AG04449 (cell line): Measurements from ENCODE around the gene CCDC60.

Experiments used
- CTCF ChIA-PET: fragments of 350-600 bp; formaldehyde crosslinking; extraction: SDS; loops from one replicate; lab custom pipeline; 2021; ENCODE audit warnings: antibody characterized with exemption; lab: Yijun Ruan, JAX
- POLR2A ChIA-PET: fragments of 400-600, 350-600 bp; formaldehyde crosslinking; extraction: SDS; loops from one replicate; lab custom pipeline; 2020; ENCODE audit warnings: antibody characterized with exemption, inconsistent platforms; lab: Yijun Ruan, JAX
- DNase-seq: peaks from one replicate; pipeline ENCODE4 v3.0.0-alpha.2; 2010; ENCODE audit warnings: low read depth, low spot score
- H3K4me3 ChIP-seq: 2 replicates; pipeline ENCODE4 v1.5.1; 2011; ENCODE audit warnings: low read depth, mild to moderate bottlenecking, control low read depth, low read length
- CTCF ChIP-seq: IDR thresholded peaks from one replicate; pipeline ENCODE4 v1.5.1; 2011; ENCODE audit warnings: mild to moderate bottlenecking, moderate library complexity, low read length, control low read depth, inconsistent platforms; ENCODE audit not compliant: insufficient read depth; ENCODE audit errors: missing control alignments

CCDC60 gene

GRCh38 chr12:119398190-119398589 lies 63.7 kb downstream of the CCDC60 start:
- ChIA-PET CTCF (no interaction called here), POLR2A (no interaction called here)
- no peak overlapping the region for H3K4me3 ChIP-seq
- no peak for TF ChIP-seq CTCF
- DNase-seq, result no peak

GRCh38 chr12:119399301-119399700 lies 64.8 kb downstream of the CCDC60 start:
- DNase-seq, result no peak
- ChIA-PET CTCF (no interaction called here), POLR2A (interaction anchor here (0.7 kb wide), 1 partner anchor 276 kb away, joined by 3 read pairs; no protein-coding TSS in a partner anchor)
- H3K4me3 ChIP-seq, result no peak overlapping the region
- TF ChIP-seq CTCF, result no peak

- DNase-seq, result no peak
- CTCF ChIA-PET, result no interaction called here
Measured at GRCh38 chr12:119406308-119406707, 71.8 kb downstream of the CCDC60 start.

GRCh38 chr12:119406811-119407210 lies 72.3 kb downstream of the CCDC60 start:
- ChIA-PET POLR2A (no interaction called here), CTCF (no interaction called here)
- no peak for DNase-seq
- no peak overlapping the region for H3K4me3 ChIP-seq
- TF ChIP-seq CTCF, result no peak

More at GRCh38 chr12:119406308-119406707, 71.8 kb downstream of the CCDC60 start:
- POLR2A ChIA-PET, result no interaction called here
- TF ChIP-seq CTCF, result no peak
- no peak overlapping the region for H3K4me3 ChIP-seq

GRCh38 chr12:119409043-119409442 lies 74.5 kb downstream of the CCDC60 start:
- CTCF ChIA-PET, result no interaction called here
- H3K4me3 ChIP-seq, result no peak overlapping the region
- no peak for TF ChIP-seq CTCF
- DNase-seq, result no peak
- POLR2A ChIA-PET, result no interaction called here

GRCh38 chr12:119410396-119410795 lies 75.9 kb downstream of the CCDC60 start:
- H3K4me3 ChIP-seq, result no peak overlapping the region
- no peak for DNase-seq
- POLR2A ChIA-PET, result no interaction called here
- no peak for TF ChIP-seq CTCF
- CTCF ChIA-PET, result no interaction called here
